GM19035 (cell line): ENCODE data around the gene CFL2.
A peak's percentile ranks its signal among the peaks of the same experiment; 100 is the strongest.
"Not testable (repeated sequence)": the region's sequence is repeated elsewhere in the genome, so short reads cannot be mapped to it uniquely, and the experiment has no call there.

Experiments
- ATAC-seq: cut with Tn5 transposase; IDR thresholded peaks from one replicate; pipeline ENCODE4 v1.9.1; 2021; ENCODE audit not compliant: unreplicated experiment

Gene CFL2

DNA sequence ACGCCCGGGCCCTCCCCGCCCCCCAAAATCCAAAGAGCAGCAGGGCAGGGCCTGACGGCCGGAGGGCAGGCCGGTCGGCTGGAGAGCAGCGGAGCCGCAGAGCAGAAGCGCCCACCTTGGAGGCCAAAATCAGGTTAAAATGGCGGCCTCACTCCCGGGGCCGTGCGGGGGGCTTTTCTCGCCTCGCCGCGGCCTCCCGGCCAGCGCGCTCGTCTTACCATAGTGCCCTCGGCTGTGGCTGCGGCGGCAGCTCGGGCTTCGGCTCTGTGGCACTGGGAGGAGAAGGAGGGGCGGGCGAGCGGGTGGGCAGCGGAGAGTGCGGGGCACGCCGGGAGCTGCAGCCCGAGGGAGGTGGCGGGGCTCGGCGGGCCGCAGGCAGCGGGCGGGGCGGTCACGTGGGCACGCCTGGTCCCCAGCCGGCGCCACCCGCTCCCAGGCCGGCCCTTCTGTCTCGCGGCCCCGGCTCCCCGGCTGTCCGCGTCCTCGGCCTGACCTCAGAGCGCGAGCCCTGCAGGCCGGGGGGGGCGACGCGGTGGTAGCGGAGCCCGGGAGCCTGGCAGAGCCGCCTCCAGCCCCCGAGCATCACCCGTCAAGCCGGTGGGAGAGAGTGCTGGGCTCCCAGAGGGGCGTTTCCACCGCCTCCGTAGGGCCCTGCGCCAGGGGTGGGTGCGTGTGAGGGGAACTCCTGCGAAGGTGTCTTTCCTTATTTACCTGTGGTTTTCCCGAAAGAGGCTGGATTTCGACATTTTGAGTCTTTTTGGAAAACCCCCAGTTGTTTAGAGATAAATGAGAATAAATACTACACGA lies at the start of gene CFL2:
TSS of gene CFL2 (minus strand) at position 274 of the 807 bp plus-strand sequence. CDS start at position 221, 53 bp downstream.
- peak; percentile 86 for ATAC-seq

DNA sequence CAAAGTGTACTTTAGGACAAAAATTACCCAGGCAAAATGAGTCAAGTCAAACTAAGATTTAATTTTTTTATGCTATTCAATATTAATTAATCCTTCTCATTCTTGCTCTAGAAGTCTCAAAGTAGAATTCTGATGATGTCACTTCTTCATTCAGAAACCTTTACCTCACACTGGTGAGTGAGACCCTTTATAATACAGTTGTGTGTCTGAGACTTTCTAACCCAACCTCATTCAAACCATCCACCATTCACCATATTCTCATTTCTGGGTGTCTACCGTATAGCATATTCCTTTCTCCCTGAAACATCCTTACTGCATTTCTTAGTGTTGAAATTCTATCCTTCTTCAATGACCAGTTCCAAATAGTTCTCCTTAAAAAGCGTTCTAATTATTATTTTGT lies 40.8 kb upstream of the CFL2 start:
- ATAC-seq = no peak

DNA sequence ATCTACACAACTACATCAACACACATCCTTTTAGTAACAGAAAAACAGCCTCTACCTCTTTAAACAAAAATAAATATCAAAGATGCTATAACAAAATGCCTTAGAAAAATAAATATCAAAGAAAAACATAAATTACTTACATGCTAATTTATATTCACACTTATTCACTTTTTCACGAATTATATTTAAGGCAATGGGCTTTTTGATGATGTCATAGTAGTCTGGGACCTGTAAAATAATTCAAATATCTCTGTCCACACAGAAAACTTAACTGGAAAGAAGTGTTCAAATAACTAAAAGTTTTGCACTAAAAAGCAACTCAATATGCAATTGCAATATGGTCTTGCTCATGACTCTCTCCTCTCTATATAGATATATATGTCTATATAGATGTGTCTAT lies 40.3 kb upstream of the CFL2 start:
- no peak for ATAC-seq

DNA sequence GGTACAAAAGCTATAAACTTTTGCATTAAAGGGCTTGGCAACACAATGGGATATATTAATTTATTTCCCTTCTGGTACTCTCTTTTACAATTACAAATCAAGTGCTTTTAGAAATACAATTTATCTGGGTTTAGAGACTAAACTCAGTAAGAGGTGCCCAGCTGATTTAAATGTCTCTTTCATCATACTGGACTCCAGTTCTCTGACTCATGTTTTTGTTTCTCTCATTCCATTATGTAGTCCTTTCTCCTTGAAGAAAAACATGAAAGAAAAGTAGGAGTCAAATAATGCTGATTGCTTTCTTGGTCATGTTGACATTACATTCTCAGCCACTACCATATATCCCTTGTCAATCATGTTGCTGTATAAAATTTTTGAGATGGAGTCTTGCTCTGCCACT lies 36.3 kb upstream of the CFL2 start:
- ATAC-seq = no peak

DNA sequence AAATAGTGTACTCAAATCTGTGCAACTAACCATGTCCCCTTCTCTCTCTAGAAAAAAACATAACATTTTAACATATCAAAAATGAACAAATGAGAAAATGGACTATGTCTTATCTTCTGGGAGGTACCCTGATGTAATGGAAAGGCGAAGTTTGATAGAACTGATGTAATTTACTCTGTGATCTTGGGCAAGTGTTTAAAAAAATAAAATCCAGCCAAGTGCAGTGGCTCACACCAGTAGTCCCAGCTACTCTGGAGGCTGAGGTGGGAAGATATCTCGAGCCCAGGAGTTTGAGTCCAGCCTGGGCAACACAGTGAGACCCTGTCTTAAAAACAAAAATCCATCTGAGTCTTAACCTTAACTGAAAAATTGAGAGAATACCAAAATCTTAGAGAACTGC lies 35.8 kb upstream of the CFL2 start:
- ATAC-seq = no peak

DNA sequence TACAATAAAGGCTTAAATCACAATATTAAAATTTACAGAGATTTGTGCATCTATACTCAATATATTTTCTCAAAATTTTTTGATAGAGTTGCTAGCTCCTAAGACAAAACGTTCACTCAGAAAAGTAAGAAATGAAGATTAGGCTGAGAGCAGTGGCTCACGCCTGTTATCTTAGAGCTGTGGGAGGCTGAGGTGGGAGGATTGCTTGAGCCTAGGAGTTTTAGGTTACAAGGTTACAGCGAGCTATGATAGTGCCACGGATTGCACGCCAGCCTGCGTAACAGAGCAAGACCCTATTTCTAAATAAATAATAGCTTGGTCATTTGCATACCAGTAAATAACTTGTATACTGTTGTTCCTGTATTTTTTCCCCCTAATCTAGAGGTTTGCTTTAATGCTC lies 35.0 kb upstream of the CFL2 start:
- no peak for ATAC-seq

DNA sequence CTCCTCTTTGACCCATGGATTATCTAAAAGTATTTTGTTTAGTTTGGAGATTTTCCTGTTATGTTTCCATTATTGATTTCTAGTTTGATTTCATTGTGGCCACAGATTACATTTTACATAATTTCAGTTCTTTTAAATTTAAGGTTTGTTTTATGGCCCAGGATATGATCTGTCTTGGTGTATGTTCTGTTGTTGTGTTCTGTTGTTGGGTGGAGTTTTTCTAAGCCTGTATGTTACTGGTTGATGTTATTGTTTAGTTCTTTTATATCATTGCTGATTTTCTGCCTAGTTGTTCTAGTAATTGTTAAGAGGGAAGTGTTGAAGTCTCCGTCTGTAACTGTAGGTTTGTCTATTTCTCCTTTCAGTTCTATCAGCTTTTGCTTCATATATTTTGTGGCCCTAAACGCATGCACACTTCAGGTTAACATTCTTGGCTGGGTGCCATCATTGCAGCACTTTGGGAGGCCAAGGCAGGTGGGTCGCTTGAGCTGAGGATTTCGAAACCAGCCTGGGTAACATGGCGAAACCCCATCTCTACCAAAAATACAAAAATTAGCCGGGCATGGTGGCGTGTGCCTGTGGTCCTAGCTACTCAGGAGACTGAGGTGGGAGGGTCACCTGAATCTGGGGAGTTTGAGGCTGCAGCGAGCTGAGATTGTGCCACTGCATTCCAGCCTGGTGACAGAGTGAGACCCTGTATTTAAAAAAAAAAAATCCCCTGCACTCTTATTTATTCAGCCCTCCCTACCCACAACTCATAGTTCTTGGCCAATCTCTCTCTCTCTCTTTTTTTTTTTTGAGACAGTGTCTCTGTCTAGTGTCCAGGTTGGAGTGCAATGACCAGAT lies 28.1 kb upstream of the CFL2 start:
- ATAC-seq = no peak

DNA sequence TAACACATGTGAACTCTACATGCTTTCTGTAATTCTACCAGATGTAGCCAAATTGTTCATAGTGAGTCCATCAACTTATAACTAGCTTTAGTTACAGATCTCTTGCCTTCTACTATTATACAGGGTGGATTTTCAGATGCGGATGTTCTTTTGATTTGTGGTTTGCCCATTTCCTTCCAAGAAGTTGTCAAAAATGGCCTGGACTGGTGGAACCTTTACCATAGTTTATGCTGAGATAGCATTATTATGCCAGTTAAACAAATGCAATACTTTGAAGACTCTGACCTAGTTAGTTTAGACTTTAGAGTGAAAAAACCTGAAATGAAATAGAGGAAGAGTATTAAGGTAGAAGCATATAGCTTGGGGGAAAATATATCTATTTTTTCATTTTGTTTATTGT lies 27.4 kb upstream of the CFL2 start:
- ATAC-seq = no peak

DNA sequence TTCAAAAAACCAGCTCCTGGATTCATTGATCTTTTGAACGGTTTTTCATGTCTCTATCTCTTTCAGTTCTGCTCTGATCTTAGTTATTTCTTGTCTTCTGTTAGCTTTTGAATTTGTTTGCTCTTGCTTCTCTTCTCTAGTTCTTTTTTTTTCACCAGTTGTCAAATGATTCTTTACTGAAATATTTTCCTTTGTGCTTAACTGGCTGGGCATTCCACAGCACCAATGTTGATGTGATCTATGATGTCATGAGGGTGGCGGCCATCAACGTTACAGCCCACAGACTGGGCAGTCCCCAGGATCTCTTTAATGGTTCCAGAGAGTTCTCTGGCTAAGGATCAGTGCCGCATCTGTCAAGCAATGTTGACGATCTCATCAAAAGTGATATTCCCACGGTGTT lies 25.7 kb upstream of the CFL2 start:
- not testable (repeated sequence) for ATAC-seq

DNA sequence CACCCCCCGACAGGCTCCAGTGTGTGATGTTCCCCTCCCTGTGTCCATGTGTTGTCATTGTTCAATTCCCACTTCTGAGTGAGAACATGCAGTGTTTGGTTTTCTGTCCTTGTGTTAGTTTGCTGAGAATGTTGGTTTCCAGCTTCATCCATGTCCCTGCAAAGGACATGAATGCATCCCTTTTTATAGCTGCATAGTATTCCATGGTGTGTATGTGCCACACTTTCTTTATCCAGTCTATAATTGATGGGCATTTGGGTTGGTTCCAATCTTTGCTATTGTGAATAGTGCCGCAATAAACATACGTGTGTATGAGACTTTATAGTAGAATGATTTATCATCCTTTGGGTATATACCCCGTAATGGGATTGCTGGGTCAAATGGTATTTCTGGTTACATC lies 22.7 kb upstream of the CFL2 start:
- not testable (repeated sequence) for ATAC-seq

DNA sequence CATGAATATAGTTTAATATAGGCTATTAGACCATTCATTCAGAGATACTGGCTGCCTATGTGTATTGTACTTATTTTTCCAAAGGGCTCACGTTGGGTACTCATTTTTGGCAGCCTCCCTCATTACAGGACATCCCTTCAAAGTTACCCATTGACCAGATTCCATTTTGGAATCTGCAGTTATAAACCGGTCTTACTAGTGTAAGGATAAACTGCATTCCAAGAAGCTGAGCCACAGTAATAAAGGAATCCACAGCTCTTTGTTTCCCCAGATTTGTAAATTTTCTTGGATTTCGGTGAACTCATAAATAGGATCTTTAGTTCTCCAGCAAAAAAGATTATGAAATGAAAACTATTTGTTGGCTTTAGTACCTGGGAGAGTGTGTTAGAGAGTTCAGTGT lies 18.9 kb upstream of the CFL2 start:
- no peak for ATAC-seq

DNA sequence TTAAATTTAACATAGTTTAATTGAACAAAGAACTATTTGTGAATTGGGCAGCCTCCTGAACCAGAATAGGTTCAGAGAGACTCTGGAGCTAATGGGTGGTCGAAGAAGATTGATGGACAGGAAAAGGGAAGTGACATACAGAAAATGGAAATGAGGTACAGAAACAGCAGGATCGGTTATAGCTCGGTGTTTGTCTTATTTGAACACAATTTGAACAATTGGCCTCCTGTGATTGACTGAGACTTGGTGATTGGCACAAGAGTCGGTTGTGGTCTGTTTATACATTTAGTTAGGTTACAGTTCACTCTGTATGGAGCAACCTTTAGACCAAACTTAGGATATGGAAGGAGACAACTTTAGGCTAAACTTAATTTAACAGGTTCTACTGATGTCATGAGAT lies 18.4 kb upstream of the CFL2 start:
- no peak for ATAC-seq

DNA sequence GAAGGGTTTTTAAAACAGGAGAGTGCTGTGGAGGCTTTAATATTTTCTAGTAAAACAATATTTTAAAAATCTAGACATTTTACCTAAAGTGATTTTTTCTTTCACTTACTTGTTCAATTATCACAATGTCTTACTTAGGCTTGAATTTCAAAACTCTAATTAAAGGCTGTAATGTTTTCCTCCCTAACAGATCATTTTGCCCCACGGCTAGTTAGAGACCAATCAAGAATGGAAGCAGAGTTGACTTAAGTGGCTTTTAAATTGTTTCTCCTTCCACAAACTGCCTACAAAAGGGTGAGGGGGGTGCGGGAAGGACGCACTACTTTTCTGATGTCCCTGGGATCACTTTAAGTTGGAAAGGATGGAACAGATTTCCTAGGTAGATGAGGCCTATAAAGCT lies 9.5 kb upstream of the CFL2 start:
- ATAC-seq = no peak

DNA sequence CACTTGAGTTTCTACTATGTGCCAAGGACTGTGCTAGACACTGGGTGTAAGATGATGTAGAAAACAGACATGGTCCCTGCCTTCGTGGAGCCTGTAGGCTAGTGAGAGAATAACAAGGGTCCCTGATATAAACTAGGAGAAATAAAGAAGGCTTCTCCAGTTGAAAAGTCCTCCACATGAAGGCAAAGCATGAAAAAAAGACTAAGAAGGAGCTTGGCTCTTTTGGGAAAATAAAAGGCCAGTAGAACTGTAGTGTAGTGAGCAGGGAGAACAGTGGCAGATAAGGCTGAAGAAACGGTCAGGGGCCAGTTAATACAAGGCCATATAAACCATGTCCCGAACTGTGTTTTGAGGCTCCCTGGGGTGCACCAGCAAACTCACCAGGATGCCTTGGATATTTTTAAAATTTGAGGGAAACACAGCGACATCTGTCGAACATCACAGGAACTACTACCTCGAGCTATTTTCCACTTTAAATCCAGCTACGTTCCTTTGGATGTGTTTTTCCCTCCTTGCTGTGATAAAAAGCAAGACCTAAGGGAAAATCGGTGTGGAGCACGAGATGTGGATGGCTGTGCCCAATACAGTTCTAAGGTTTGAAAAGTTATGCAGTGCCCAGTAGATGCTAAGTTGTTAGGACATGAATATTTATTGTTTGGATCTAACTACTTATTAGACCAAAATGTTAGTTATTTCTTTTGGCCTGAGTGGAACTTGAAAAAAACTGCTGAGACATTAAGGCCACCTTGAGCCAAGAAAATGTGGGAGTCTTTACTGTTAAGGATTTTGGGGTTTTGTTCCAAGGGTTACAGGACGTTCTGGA lies 8.5 kb upstream of the CFL2 start:
- no peak for ATAC-seq

DNA sequence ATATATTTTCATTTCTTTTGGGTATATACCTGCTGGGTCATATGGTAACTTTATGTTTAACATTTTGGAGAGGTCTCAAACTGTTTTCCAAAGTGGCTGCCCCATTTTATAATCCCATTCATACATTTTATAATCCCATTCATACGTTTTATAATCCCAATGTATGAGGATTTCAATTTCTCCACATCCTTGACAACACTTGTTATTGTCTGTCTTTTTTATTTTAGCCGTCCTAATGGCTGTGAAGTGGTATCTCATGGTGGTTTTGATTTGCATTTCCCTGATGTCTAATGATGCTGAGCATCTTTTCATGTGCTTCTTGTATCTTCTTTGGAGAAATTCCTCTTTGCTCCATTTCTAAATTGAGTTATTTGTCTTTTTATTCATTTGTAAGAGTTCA lies 6.7 kb upstream of the CFL2 start:
- no peak for ATAC-seq

DNA sequence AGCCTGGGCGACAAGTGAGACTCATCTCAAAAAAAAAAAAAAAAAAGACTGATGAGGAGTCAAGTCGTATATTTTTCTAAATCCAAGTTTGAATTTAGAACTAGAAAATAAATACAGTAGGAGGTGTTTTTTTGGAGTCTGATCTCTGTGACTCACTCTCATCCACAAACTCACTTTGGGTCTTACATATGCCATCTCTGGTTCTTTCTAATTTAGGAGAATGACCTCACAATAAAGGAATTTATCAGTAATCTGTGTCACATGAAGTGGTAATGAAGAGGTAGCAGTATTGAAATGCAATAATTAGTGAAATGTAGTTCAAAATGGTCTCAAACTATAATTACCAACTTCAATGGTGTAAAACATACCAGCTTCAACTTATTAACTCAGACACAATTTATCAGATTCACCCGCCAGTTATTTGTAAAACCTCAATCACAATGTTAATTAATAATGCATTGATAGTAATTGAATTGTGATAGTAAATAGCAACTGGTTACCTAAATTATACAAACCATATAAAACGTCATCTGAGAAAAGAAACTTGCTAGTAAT lies 4.4 kb upstream of the CFL2 start:
- ATAC-seq = no peak

DNA sequence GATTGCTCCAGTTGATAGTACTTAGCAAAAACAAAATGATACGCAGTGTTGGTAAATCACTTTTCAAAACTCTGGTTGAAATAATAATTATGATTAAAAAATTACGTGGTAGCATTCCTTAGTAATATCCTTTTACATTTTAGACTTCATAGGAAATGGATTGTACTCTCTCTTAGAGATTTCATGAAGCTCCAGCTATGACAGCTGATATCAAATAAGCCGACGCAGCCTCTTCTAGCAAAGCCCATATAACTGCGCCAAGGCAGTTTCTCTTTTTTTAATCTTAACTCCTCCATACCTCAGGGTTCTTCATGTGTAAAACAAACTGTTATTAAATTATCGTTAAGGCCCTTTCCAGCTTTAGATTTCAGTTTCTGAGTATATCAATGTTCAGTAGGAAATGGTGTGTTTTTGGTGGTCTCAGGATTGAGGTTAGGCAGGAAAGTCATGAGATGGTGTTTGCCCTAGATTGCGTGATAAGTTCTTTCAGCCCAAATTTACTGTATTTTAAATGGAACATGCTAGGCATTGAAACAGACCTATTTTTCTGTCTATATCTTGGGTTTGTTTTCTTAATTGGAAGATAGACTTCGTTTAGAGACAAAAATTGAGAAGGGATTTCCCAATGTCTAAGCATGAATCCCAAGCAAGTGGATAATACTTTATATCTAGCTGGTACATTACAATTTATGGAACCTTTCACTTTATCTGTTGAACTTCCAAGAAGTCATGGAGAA lies 902 bp upstream of the CFL2 start:
- ATAC-seq = no peak

DNA sequence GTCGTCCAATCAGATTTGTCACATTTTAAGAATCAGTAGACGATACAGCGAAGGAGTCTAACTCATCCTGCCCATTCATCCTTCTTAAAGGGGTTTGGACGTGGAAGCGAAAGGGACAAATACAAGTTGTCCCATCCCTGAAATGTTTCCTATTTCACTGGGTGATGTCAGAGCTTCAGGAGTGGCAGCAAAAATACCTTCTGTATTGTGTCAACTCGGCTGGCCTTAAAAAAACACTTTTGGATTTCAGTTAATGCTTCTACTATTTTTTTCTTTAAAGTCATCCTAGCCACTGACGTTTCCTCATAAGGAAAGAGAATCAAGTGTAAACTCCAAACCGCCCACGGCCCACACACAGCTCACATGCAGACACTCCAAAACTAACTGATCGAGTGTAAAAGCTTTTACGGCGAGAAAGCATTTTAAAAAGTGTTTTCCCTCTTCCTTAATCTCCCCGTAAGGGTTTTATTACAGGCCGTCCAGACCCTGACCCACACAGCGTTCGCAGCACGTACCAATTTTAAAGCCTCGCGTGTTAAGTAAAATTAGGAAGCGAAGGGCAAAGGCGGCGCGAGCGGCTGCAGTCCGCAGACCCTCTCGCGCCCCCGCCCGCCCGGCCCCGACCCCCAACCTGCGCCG lies 593 bp downstream of the CFL2 start:
- peak; percentile 3 for ATAC-seq

DNA sequence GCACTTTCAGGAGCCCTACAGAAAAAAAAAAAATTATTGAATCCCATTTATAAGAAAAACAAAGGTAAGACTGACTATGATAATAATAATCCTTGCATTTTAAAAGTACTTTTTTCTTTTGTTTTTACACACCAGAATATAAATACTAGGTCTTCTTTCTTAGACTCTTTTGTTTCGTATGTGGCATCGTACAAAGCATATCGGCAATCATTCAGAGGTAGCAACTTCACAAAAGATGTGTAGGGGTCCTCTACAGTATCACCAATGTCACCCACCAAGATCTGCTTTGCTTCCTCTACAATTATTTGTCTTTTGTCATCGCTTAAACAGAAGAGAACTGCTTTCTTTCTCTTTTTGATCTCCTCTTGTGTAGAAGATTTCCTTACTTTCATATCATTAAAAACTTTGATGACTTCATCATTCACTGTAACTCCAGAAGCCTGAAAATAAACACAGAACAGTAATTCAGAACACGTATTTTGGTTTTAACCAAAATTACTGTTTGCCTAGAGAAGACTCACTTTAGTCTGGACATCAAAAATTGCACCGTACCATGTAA lies 1.2 kb downstream of the CFL2 start:
- no peak for ATAC-seq
